HG02763 (cell line): ENCODE measurements around the gene MST1R.
A peak's percentile ranks its signal among the peaks of the same experiment; 100 is the strongest.

Source experiments
- ATAC-seq: cut with Tn5 transposase; IDR thresholded peaks from one replicate; pipeline ENCODE4 v1.9.1; 2021; ENCODE audit warnings: mild to moderate bottlenecking, moderate library complexity; ENCODE audit not compliant: unreplicated experiment

MST1R gene

GRCh38 chr3:49879721-49880120, 24.0 kb downstream of the MST1R start:
- no peak for ATAC-seq

GRCh38 chr3:49878686-49879085, 25.0 kb downstream of the MST1R start:
- ATAC-seq: no peak

- ATAC-seq: no peak
These were observed 26.0 kb downstream of the MST1R start for GRCh38 chr3:49877716-49878115.

- no peak for ATAC-seq
These were observed 27.1 kb downstream of the MST1R start for GRCh38 chr3:49876567-49876966.

- ATAC-seq: no peak
These were observed 30.1 kb downstream of the MST1R start for GRCh38 chr3:49873623-49874022.

GRCh38 chr3:49872801-49873281, 30.8 kb downstream of the MST1R start:
- no peak for ATAC-seq

GRCh38 chr3:49871531-49872153, 32.0 kb downstream of the MST1R start:
- ATAC-seq: no peak

- ATAC-seq: no peak
These were observed 34.0 kb downstream of the MST1R start, which contains the start of gene CAMKV for GRCh38 chr3:49869525-49870126. Gene CAMKV, minus strand, starts transcription at chr3:49869906. Its CDS starts 7,518 bp downstream, at chr3:49862388.

- no peak for ATAC-seq
These were observed 34.7 kb downstream of the MST1R start for GRCh38 chr3:49868862-49869466.

- no peak for ATAC-seq
These were observed 35.8 kb downstream of the MST1R start for GRCh38 chr3:49867871-49868321.

- ATAC-seq: no peak
These were observed 36.3 kb downstream of the MST1R start for GRCh38 chr3:49867400-49867799.

- ATAC-seq: no peak
These were observed 38.4 kb downstream of the MST1R start for GRCh38 chr3:49865198-49865784.

- no peak for ATAC-seq
These were observed 39.2 kb downstream of the MST1R start for GRCh38 chr3:49864505-49864904.

GRCh38 chr3:49859576-49860305, 43.9 kb downstream of the MST1R start:
- ATAC-seq: no peak

GRCh38 chr3:49856181-49857005, 47.3 kb downstream of the MST1R start, which contains the start of gene TRAIP:
Gene TRAIP, minus strand, starts transcription at chr3:49856564. Its CDS starts 111 bp downstream, at chr3:49856453.
- ATAC-seq: peak; percentile 96

GRCh38 chr3:49855662-49856061, 48.0 kb downstream of the MST1R start:
- ATAC-seq: no peak

- ATAC-seq: no peak
These were observed 58.0 kb downstream of the MST1R start for GRCh38 chr3:49845694-49846093.

GRCh38 chr3:49844464-49845183, 59.0 kb downstream of the MST1R start:
- ATAC-seq: no peak

GRCh38 chr3:49842843-49843517, 60.7 kb downstream of the MST1R start:
- ATAC-seq: no peak
